GM08714 (cell line): ENCODE results near the gene UGT2B7.
"Not testable (repeated sequence)": the region's sequence is repeated elsewhere in the genome, so short reads cannot be mapped to it uniquely, and the experiment has no call there.

Experiments used
- H3K4me3 ChIP-seq: fragments of 200-500 bp; sonication (Bioruptor generic); 2 replicates; pipeline ENCODE4 v1.5.1; 2014; ENCODE audit warnings: mild to moderate bottlenecking, low read length, inconsistent platforms
- ZNF274 ChIP-seq: IDR thresholded peaks from 2 replicates; pipeline ENCODE4 v1.6.1; 2012; ENCODE audit warnings: mild to moderate bottlenecking, low read depth, low read length

UGT2B7 gene

DNA sequence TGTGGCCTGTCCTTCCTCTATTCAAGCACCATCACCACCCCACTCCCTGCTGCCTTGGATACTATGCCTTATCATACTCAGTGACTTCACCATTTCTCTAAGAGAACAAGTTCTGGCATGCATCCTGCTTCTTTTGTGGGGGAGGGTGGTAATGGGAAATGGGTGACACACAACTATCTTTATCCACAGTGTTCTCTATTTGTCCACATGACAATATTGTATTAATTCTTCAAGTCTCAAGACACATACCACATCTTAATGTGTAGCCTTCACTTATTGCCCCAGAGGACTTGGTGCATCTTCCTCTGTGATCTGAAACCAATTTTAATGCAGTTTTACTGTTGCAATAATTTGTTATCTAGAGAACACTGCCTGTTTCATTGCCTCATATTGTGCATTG is 29.3 kb upstream of the UGT2B7 start:
- no peak overlapping the region for H3K4me3 ChIP-seq
- no peak for TF ChIP-seq ZNF274

DNA sequence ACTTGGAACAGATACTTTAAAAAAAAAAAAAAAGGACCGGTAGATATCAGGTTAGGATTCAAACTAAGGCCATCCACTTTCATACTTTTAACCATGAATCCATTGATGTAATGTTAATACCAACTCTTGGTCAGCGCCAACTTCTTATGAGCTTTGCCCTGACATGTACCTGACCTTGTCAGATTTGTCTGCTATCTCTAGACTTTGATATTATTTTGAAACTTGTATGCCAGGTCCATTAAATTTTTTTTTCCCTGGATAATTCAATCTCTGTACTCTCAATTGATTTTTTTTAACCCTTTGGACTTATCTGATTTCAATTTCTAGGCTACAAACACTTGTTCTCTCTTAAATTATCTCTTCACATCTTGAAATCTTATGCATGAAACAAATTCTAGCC is 27.2 kb upstream of the UGT2B7 start:
- TF ChIP-seq ZNF274, result no peak
- H3K4me3 ChIP-seq, result no peak overlapping the region

DNA sequence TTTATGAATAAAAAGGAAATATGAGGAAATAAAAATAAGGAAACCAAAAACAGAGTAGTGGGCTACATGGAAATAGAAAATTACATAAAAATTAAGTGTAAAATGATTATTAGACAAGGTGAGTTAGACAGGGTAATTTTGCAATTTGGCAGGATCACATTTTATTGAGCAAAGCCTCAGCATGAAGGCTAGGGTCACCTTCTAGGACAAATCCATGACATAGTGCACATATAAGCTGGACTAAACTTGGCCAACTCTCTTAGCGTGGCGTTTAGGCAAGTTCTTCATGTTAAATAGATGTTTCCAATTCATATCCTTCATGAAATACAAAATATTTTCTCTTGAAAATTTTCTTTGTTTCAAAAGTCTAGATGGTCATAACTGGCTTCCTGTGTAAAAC is 25.7 kb upstream of the UGT2B7 start:
- no peak overlapping the region for H3K4me3 ChIP-seq
- no peak for TF ChIP-seq ZNF274

DNA sequence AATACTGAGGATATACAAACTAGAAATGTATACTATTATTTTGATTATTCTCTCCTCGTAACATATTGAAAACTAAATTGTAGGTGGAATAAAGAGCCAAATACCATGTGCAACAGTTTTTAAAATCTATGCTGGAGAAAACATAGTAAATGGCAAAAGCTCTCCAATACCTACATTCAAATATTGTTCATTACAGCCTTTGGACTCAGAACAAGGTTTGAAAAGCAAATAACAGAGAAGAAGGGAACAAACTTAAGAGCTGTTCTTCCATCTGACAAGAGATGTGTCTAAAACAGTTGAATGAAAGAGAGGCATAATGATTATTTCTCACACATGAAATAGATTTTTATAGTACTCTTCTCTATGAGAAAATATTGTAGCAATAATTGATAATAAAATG is 25.0 kb upstream of the UGT2B7 start:
- H3K4me3 ChIP-seq, result no peak overlapping the region
- no peak for TF ChIP-seq ZNF274

DNA sequence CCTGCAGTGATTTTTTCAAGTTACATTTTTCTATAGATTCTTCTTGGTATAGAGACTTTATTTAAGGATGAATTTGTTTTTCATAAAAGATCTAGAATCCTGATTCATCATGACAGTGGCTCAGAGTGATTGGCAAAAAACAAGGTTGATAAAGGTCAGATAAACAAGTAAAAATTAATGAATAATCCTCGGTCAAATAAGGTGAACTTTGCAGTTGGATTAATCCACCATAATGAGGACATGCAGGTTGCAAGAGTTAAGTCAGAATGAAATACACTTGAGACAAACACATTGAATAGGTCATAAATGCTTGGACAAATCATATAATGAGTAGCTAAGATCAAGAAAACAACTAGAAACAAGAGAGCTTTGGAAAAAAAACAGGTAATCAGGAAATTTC is 22.9 kb upstream of the UGT2B7 start:
- TF ChIP-seq ZNF274, result no peak
- no peak overlapping the region for H3K4me3 ChIP-seq

DNA sequence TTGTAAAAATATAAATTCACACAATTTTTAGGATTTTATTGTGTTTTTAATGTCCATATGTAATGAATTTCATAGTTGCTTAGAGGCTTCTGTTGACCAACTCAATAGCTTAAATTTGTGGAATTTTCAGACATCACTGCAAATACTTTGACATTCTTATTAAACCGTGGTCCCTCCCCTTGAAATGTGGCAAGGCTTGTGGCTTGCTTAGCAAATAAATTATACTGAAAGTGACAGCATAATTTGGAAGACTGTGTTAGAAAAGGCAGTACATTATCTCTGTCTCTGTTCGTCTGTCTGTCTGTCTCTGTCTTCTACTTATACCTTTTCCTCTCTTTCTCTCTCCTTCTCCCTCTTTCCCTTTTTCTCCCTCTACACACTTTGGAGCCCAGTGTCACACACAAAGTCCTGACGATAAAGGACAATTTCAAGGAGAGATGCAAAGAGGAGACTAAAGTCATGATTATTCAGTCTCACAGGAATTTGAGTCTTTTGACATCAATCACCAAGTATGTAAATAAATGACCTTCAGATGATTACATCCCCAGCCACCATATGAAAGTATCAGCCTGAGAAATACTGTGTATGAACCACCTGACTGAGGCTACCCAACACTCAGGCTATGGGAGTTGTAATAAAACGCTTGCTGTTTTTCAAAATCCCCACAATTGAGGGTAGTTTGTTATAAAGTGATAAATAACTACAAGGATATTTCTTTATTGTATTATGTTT is 21.0 kb upstream of the UGT2B7 start:
- TF ChIP-seq ZNF274, result no peak
- H3K4me3 ChIP-seq, result no peak overlapping the region

DNA sequence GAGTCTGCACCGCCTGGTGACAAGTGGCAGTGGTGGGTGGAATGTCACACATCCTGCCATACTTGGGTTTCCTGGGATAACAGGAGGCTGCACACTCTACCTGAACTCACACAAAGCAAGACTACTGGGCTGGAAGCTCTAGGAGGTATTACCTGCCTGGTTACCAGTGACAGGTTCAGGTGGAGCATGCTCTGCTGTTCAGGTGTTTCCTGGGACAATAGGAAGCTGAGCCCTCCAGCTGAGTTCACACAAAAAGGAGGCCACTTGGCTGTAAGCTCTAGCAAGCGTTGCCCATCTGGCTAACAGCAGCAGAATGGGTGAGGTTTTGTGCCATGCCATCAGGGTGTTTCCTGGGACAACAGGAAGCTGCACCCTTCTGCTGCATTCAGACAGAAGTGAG is 17.4 kb upstream of the UGT2B7 start:
- no peak overlapping the region for H3K4me3 ChIP-seq
- TF ChIP-seq ZNF274, result no peak

DNA sequence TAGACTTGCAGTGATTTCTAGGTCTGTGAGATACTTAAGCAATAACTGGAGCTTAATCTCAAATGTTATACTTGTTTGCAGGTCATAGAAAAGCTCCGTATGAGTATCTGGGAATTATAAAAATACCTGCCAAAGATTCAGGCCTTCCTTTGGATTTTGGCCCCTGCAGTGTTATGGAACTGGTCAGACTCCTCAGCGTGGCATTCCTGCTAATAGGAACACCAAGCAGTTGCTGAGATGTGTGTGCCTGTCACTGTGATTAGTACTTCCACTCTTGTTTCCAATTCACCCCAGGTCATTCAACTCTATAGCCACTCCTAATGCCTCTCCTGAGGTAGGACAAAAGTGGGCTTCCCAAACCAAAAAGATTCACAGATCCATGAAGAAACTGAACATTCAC is 7.8 kb upstream of the UGT2B7 start:
- no peak for TF ChIP-seq ZNF274
- no peak overlapping the region for H3K4me3 ChIP-seq

DNA sequence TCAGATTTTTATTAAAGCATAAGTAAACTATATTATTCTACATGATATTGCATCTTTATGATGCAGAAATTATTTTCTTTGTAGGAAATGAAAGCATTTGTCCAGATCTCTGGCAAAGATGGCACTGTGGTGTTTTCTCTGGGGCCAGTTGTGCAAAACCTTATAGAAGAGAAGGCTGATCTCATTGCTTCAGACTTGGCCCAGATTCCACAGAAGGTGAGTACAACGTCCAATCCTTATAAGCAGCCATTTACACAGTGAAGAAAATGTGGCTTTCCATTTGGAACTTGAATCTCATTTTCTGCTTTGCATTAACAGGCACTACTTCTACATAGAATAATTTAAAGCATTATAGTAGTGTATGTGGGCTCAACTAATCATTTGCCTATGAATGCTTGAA is 6.9 kb upstream of the UGT2B7 start:
- no peak for TF ChIP-seq ZNF274
- H3K4me3 ChIP-seq, result no peak overlapping the region

DNA sequence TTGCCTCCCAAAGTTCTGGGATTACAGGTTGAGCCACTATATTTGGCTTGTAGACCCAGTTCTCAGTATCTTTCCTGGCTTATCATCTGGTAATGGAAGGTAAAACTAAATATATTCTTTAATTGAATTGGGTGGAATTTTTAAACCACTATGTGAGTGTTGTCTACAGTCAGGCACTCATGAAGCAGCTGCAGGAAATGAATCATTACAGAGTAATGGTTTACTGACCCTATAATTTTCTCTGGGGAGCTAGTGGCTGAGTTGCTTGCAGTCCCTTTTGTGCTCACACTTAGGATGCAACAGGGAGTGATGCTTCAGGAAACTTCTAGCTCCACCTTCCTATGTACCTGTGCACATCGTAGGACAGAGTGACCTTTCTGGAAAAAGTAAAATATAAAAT is 4.1 kb upstream of the UGT2B7 start:
- no peak overlapping the region for H3K4me3 ChIP-seq
- no peak for TF ChIP-seq ZNF274

DNA sequence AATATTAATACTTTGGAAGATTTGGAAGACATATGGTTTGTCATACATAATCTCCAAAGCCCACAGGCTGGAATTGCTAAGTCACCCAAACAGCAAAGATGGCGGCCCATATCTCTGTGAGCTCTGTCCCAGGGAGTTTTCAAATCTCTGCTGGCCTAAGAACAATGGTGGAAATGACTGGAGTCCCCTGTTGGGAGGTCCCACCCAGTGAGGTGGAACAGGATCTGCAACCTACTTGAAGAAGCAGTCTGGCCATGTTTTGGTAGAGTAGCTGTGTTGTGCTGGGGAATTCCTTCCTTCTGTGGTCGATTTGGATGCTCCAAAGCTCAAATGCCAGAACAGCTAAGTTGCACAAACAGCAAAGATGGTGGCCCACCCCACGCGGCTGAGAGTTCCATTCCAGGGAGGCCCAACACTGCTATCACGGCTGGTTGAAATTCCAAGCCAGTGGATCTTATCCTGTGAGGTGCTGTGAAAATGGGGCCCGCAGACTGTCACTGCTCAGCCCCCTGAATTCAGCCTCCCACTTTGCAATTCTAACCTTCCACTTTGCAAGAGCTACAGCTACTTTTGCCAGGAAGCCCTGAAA is 3.2 kb upstream of the UGT2B7 start:
- TF ChIP-seq ZNF274, result no peak
- no peak overlapping the region for H3K4me3 ChIP-seq

DNA sequence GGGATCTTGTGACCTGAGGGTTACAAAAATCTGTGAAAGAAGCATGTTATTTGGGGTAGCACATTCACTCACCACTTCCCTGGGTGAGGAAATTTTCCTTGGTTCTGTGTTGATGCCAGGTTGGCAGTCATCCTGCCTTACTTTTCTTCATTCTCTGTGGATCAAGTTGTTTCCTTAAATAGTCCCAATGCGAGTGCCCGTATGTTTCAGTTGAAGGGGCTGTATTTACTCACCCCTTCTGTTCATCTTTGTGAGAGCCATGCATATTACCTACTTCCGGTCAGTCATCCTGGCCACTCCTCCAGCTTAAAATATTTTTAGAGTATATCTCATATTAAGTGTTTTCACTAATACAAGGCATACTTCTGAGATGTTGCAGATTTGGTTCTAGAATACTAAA is 2.6 kb upstream of the UGT2B7 start:
- H3K4me3 ChIP-seq, result no peak overlapping the region
- TF ChIP-seq ZNF274, result no peak

DNA sequence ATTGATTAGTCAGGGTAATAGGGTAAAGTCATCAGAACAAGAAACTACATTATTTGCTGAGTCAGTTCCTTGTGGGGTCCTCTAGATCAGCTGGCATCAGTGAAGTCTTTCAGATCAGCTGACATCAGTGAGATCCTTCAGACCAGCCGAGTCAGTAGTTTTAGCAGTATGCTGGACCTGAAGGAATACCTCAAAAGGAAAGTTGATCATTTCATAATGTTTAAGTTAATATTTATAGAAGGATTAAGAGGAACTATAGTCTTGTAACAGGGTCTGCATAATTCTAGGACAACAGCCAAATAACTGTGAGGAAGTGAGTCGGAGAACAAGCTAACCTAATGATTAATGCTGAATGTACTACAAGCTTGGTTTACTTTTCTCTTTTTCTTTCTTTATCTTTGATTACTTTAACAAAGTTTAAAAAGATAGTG is 958 bp upstream of the UGT2B7 start:
- TF ChIP-seq ZNF274, result no peak
- H3K4me3 ChIP-seq, result no peak overlapping the region

DNA sequence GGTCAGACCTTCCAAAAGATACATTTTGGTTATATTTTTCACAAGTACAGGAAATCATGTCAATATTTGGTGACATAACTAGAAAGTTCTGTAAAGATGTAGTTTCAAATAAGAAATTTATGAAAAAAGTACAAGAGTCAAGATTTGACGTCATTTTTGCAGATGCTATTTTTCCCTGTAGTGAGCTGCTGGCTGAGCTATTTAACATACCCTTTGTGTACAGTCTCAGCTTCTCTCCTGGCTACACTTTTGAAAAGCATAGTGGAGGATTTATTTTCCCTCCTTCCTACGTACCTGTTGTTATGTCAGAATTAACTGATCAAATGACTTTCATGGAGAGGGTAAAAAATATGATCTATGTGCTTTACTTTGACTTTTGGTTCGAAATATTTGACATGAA is 536 bp downstream of the UGT2B7 start:
- H3K4me3 ChIP-seq, result no peak overlapping the region
- TF ChIP-seq ZNF274, result no peak

DNA sequence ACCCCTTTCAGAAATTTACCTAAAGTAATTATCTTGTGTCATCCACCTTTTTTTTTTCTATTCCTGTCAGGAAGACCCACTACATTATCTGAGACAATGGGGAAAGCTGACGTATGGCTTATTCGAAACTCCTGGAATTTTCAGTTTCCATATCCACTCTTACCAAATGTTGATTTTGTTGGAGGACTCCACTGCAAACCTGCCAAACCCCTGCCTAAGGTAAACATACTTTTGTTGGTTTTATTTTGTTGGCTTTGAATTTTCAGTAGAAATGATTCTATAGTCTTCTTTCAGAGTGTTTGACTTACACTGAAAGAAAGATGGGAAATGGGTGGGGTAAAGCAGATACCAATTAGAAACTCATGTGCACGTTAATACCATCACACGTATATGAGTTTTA is 2.2 kb downstream of the UGT2B7 start:
- TF ChIP-seq ZNF274, result no peak
- no peak overlapping the region for H3K4me3 ChIP-seq

DNA sequence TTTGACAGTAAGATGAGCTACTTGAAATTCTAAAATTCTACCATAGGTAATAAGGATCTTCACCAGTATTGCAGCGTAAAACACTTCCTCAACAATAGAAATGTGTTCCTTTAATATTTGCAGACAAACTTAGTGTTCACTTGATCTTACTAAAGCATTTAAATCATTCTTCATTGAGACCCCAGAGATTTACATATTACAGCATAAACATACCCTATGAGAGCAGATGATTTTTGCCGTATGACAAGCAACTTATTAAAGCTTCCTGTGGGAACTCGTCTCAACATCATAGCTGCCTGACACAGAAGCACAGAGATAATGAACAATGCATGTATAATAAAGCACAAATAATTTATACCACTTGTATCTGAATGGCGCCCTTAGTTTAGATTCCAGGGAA is 3.6 kb downstream of the UGT2B7 start:
- TF ChIP-seq ZNF274, result no peak
- H3K4me3 ChIP-seq, result no peak overlapping the region

DNA sequence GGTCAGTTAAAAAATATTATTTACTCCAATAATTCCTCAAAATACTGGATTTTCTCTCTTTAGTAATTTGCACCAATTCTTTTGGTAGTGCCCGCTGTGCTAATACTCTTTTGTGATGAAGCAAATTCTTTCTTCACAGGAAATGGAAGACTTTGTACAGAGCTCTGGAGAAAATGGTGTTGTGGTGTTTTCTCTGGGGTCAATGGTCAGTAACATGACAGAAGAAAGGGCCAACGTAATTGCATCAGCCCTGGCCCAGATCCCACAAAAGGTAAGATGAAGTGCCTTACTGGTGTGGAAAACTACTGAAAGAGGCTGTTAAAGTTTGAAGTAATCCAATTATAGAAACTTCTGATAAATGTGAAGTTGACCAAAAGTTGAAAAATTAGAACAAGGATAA is 6.4 kb downstream of the UGT2B7 start:
- not testable (repeated sequence) for H3K4me3 ChIP-seq
